A549 (cell line): ENCODE data around the gene SKP1. TPM values are rescaled to one million over a fixed set of nuclear protein-coding genes. Genes with fewer than 3 reads are reported as not detected.

Source experiments
- ATAC-seq, 2 experiments: fragments of 200-7000 bp in 1 of 2; fragments of >200 bp in 1 of 2; cut with Nextera tagmentation in 1 of 2; cut with Tn5 transposase in 1 of 2; 3 replicates each; pipeline versions ENCODE4 v1.8.0 to v1.9.1; 2018 to 2020; ENCODE audit warnings: mild to moderate bottlenecking in 1 of 2, moderate library complexity in 1 of 2
- CTCF ChIA-PET: fragments of 300-600 bp; sonication (Branson Sonifier 250); formaldehyde crosslinking; extraction: SDS; loops from one replicate; lab custom pipeline; 2021; ENCODE audit warnings: antibody characterized with exemption, inconsistent platforms; lab: Yijun Ruan, JAX
- POLR2A ChIA-PET: fragments of 350-600 bp; formaldehyde crosslinking; extraction: SDS; loops from one replicate; lab custom pipeline; 2021; ENCODE audit warnings: antibody characterized with exemption, inconsistent platforms; lab: Yijun Ruan, JAX
- DNase-seq, 2 experiments: peaks; one replicate each; pipeline versions ENCODE4 v3.0.0 to v3.0.0-alpha.2; 2011 to 2016; ENCODE audit warnings: low read depth in 1 of 2, low spot score in 1 of 2
- FAIRE-seq: peaks from 2 replicates; lab custom pipeline; 2011; peaks lifted over from hg19 to GRCh38; lab: Jason Lieb, UNC
- H3K27ac ChIP-seq, 2 experiments: fragments of >200 bp; sonication (Bioruptor Twin); formaldehyde crosslinking; 3 replicates each; pipeline ENCODE4 v1.5.1; 2016 to 2017
- H3K4me1 ChIP-seq: fragments of >200 bp; sonication (Bioruptor Twin); formaldehyde crosslinking; 3 replicates; pipeline ENCODE4 v1.6.1; 2016
- H3K4me2 ChIP-seq: fragments of >200 bp; sonication (Bioruptor Twin); formaldehyde crosslinking; 3 replicates; pipeline ENCODE4 v1.6.1; 2016
- H3K4me3 ChIP-seq: fragments of >200 bp; sonication (Bioruptor Twin); formaldehyde crosslinking; 3 replicates; pipeline ENCODE4 v1.5.1; 2016
- H3K9me3 ChIP-seq: fragments of >200 bp; sonication (Bioruptor Twin); formaldehyde crosslinking; 3 replicates; pipeline ENCODE4 v1.6.1; 2016
- BHLHE40 ChIP-seq: IDR thresholded peaks from 2 replicates; pipeline ENCODE4 v1.6.1; 2012; ENCODE audit warnings: low read depth, low read length, inconsistent platforms
- CBX8 ChIP-seq: fragments of 200-600 bp; sonication (generic); IDR thresholded peaks from 2 replicates; pipeline ENCODE4 v1.6.1; 2016
- CEBPB ChIP-seq, 2 experiments: fragments of >200 bp in 1 of 2; sonication (Bioruptor Twin) in 1 of 2; formaldehyde crosslinking in 1 of 2; IDR thresholded peaks; 2 replicates each; pipeline ENCODE4 v1.6.1; 2012 to 2016
- EHMT2 ChIP-seq: fragments of 200-600 bp; sonication (generic); IDR thresholded peaks from 2 replicates; pipeline ENCODE4 v1.6.1; 2016; ENCODE audit warnings: antibody characterized with exemption, low read depth, mild to moderate bottlenecking, moderate library complexity
- FOSB ChIP-seq: fragments of 250-450 bp; sonication (Bioruptor Pico); IDR thresholded peaks from 2 replicates; pipeline ENCODE4 v1.5.0; 2020; ENCODE audit warnings: mild to moderate bottlenecking, moderate library complexity
- FOSL2 ChIP-seq, 2 experiments: fragments of 450-650 bp in 1 of 2; fragments of >200 bp in 1 of 2; sonication (Bioruptor Twin) in 1 of 2; formaldehyde crosslinking; IDR thresholded peaks; 2 replicates each; pipeline versions ENCODE4 v1.5.0 to v1.6.1; 2016 to 2020; ENCODE audit warnings: mild to moderate bottlenecking in 1 of 2, moderate library complexity in 1 of 2
- HOXA7 ChIP-seq: fragments of 250-450 bp; sonication (Bioruptor Pico); IDR thresholded peaks from 2 replicates; pipeline ENCODE4 v1.5.0; 2020; ENCODE audit warnings: mild to moderate bottlenecking, moderate library complexity
- JUN ChIP-seq, 2 experiments: fragments of >200 bp; sonication (Bioruptor Twin); formaldehyde crosslinking; IDR thresholded peaks; 2 replicates in 1 of 2; 3 replicates in 1 of 2; pipeline ENCODE4 v1.6.1; 2016 to 2017
- JUNB ChIP-seq: fragments of >200 bp; sonication (Bioruptor Twin); formaldehyde crosslinking; IDR thresholded peaks from 2 replicates; pipeline ENCODE4 v1.6.1; 2016
- KDM1A ChIP-seq: fragments of 200-600 bp; sonication (generic); IDR thresholded peaks from 2 replicates; pipeline ENCODE4 v1.6.1; 2016; ENCODE audit warnings: low read depth, mild to moderate bottlenecking
- KDM5A ChIP-seq: fragments of 200-600 bp; sonication (generic); IDR thresholded peaks from 2 replicates; pipeline ENCODE4 v1.6.1; 2016; ENCODE audit warnings: antibody characterized with exemption, mild to moderate bottlenecking
- MAFK ChIP-seq: fragments of 450-650 bp; IDR thresholded peaks from 2 replicates; pipeline ENCODE4 v1.6.1; 2014; ENCODE audit not compliant: partially characterized antibody
- MAZ ChIP-seq: fragments of 150-350 bp; IDR thresholded peaks from 2 replicates; pipeline ENCODE4 v1.6.1; 2014; ENCODE audit warnings: antibody characterized with exemption, low read depth, low read length, borderline replicate concordance
- RAD21 ChIP-seq, 2 experiments: fragments of >200 bp in 1 of 2; sonication (Bioruptor Twin) in 1 of 2; formaldehyde crosslinking in 1 of 2; IDR thresholded peaks in 1 of 2; conservative IDR thresholded peaks in 1 of 2; 2 replicates in 1 of 2; 3 replicates in 1 of 2; pipeline ENCODE4 v1.6.1; 2012 to 2018; ENCODE audit warnings: inconsistent platforms in 1 of 2
- RCOR1 ChIP-seq: fragments of 150-350 bp; IDR thresholded peaks from 2 replicates; pipeline ENCODE4 v1.6.1; 2014; ENCODE audit warnings: antibody characterized with exemption, low read length, low read depth
- SMC3 ChIP-seq: fragments of >200 bp; sonication (Bioruptor Twin); formaldehyde crosslinking; IDR thresholded peaks from 3 replicates; pipeline ENCODE4 v1.6.1; 2018; ENCODE audit warnings: inconsistent platforms
- TFCP2L1 ChIP-seq: fragments of 250-450 bp; sonication (Bioruptor Pico); IDR thresholded peaks from 2 replicates; pipeline ENCODE4 v1.5.0; 2021; ENCODE audit warnings: mild to moderate bottlenecking
- TP53 ChIP-seq: fragments of 250-450 bp; sonication (Bioruptor Pico); IDR thresholded peaks from 2 replicates; pipeline ENCODE4 v1.5.0; 2021; ENCODE audit warnings: mild to moderate bottlenecking, moderate library complexity
- ZSCAN20 ChIP-seq: fragments of 250-450 bp; sonication (Bioruptor Pico); IDR thresholded peaks from 2 replicates; pipeline ENCODE4 v1.8.0; 2022; ENCODE audit warnings: mild to moderate bottlenecking, moderate library complexity
- WGBS: methylation state at CpG from one replicate; pipeline ENCODE4 v1.1.6; 2017; ENCODE audit errors: missing lambda C conversion rate; 5-methylcytosine and 5-hydroxymethylcytosine counted together
- polyA plus RNA-seq, 4 experiments: library from polyadenylated mRNA; depleted of rRNA in 3 of 4; stranded (reverse); fragments of >200 nt; fragmentation: RNase III in 1 of 4; extraction: RNeasy Plus Mini Kit Qiagen cat#74134 plus additional on column Dnase treatment in 1 of 4; gene quantifications; 2 replicates in 3 of 4; 3 replicates in 1 of 4; pipeline ENCODE4 v1.2.3, GENCODE V29; 2011 to 2017
- TF ChIP-seq, protein P1 (sequence below): fragments of 250-450 bp; sonication (Bioruptor Pico); IDR thresholded peaks from 2 replicates; pipeline ENCODE4 v1.5.0; 2020; ENCODE audit warnings: low read depth, mild to moderate bottlenecking, moderate library complexity
- TF ChIP-seq, protein P2 (sequence below): fragments of 150-350 bp; IDR thresholded peaks from 2 replicates; pipeline ENCODE4 v1.6.1; 2014; ENCODE audit warnings: low read depth, mild to moderate bottlenecking, low read length
- TF ChIP-seq, protein P3 (sequence below): IDR thresholded peaks from 2 replicates; pipeline ENCODE4 v1.6.1; 2012

SKP1 gene
- polyA plus RNA-seq, 2 of the 4 experiments (the other 2 are of a cell fraction) = 776 to 870 TPM

DNA sequence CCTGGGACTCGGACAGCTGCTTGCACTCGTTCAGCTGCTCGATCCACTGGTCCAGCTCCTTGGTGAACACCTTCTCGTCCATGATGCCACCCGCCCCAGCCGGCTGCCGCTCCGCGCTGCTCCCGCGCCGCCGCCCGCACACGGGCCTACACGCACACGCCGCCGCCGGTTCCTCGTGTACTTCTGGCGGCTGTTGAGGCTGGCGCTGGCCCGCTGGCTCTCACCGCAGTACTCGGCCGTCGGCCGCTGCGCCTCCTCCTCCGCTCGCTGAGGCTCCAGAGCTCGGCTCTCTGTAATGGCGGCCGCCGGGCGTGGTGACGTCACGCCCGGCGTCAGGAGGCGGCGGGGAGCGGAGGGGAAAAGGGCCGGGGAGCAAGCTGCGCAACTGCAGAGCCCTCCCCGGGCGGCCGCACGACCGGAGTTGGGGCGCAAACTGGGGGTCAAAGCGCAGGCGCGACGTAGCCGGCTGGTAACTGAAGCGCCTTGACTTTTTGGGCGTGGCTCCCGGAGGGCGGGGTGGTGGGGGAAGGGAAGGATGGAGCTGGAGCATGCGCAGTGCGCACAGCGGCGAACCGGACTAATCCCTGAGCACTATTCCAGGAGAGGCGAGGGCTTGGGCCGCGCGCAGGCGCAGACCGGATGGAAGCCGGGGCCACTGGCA is 49.2 kb upstream of the SKP1 start, which contains the start of gene PPP2CA (continued):
- no peak for TF ChIP-seq HOXA7 (CRISPR knock-in tag)
- no peak for TF ChIP-seq JUNB
- peak in 1 of 2 experiments; percentile 68; a peak in 4 of 5 replicates for TF ChIP-seq JUN (IDR thresholded peaks at IDR 0.05)
- TF ChIP-seq, protein P1, sequence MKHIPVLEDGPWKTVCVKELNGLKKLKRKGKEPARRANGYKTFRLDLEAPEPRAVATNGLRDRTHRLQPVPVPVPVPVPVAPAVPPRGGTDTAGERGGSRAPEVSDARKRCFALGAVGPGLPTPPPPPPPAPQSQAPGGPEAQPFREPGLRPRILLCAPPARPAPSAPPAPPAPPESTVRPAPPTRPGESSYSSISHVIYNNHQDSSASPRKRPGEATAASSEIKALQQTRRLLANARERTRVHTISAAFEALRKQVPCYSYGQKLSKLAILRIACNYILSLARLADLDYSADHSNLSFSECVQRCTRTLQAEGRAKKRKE = no peak
- no peak for TF ChIP-seq MAFK
- no peak for TF ChIP-seq TFCP2L1 (CRISPR knock-in tag)
- TF ChIP-seq RAD21 (conservative IDR thresholded peaks at IDR 0.05 in 1 of 2, IDR thresholded peaks at IDR 0.05 in 1 of 2) = no peak; a peak in 2 of 5 replicates
- TF ChIP-seq, protein P2, sequence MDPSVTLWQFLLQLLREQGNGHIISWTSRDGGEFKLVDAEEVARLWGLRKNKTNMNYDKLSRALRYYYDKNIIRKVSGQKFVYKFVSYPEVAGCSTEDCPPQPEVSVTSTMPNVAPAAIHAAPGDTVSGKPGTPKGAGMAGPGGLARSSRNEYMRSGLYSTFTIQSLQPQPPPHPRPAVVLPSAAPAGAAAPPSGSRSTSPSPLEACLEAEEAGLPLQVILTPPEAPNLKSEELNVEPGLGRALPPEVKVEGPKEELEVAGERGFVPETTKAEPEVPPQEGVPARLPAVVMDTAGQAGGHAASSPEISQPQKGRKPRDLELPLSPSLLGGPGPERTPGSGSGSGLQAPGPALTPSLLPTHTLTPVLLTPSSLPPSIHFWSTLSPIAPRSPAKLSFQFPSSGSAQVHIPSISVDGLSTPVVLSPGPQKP = no peak
- TF ChIP-seq MAZ = 0 out of 2 replicates have a peak, but pooled peaks have one; percentile 19
- TF ChIP-seq, protein P3, sequence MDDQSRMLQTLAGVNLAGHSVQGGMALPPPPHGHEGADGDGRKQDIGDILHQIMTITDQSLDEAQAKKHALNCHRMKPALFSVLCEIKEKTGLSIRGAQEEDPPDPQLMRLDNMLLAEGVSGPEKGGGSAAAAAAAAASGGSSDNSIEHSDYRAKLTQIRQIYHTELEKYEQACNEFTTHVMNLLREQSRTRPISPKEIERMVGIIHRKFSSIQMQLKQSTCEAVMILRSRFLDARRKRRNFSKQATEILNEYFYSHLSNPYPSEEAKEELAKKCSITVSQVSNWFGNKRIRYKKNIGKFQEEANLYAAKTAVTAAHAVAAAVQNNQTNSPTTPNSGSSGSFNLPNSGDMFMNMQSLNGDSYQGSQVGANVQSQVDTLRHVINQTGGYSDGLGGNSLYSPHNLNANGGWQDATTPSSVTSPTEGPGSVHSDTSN = no peak
- TF ChIP-seq BHLHE40 = no peak
- TF ChIP-seq ZSCAN20 (CRISPR knock-in tag) = no peak
- TF ChIP-seq TP53 (CRISPR knock-in tag) = no peak
- TF ChIP-seq KDM5A = no peak
- TF ChIP-seq CEBPB (IDR thresholded peaks at IDR 0.05) = no peak; a peak in 1 of 4 replicates
- no peak for TF ChIP-seq KDM1A
- TF ChIP-seq RCOR1 = no peak
- no peak for TF ChIP-seq CBX8

DNA sequence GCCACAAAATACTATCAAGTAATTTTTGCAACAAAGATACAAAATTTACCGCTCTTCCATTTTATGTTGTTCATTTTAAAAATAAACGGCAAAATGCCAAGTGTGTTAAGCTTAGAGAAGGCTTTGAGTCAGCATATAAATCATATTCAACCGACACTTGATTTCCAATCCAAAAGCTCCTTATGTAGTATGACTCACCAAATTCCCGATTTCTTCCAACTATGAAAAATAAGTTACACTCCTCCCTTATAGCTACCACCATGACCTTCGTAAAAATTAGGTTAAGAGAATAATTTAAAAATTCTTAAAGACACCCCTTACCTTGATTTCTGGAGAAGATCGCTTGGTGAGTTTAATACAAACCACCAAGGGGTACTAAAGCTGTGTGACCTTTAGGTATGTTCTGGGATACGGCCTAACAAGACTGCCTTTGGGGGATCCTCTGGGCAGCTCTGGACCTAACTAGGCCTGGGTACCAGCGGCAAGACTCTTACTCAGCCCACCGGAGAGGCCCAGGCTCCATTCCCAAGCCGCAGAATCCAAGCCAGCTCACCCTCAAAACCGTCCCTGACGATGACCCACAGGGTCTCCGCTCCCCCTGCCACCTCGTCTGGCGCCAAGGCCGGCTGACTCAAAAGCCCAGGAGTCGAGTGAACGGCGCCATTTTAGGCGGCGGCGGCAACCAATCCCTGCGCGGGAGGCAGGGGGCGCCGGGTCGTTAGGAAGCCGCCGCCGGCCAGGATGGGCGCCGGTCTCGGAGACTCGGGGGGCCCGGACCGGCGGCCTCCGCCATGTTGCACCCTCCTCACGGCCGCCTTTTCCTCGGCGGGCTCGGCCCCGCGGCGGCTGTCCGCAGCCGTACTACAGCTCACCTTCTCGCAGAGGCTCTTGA is 48.4 kb upstream of the SKP1 start:
- Histone ChIP-seq H3K4me2 (peak overlapping the region; percentile 91), H3K4me3 (peak overlapping the region; percentile 78), H3K4me1 (peaks cover 40% of the 10 kb centered on the region), H3K9me3 (no peaks in the 10 kb centered on the region), H3K27ac (peak overlapping the region; percentile 92 to 98)
- ChIA-PET POLR2A (interaction anchor here (1.2 to 3.2 kb wide), 15 partner anchors 11 to 66 kb away, joined by 4 to 52 read pairs (median 8); partner anchors contain the start of gene SKP1), CTCF (interaction anchor here (0.7 to 3.5 kb wide), 18 partner anchors 8 to 609 kb away, joined by 3 to 19 read pairs (median 6); no protein-coding TSS in a partner anchor)
- DNase-seq (peak; percentile 55 to 61), ATAC-seq (peak; percentile 62 to 72), FAIRE-seq (no peak)
- TF ChIP-seq EHMT2 (no peak), FOSB (CRISPR knock-in tag) (peak; percentile 51; the same call in 1 of the 2 replicates), KDM1A (no peak), MAZ (no peak), MAFK (peak; percentile 38), FOSL2 (IDR thresholded peaks at IDR 0.05) (no peak; the same call in 1 of the 2 replicates), FOSL2 (CRISPR knock-in tag; IDR thresholded peaks at IDR 0.05) (peak; percentile 81), KDM5A (peak; percentile 89), SMC3 (peak; percentile 16; the same call in 1 of the 3 replicates)
- TF ChIP-seq, protein P2 = no peak
- 2% methylated on average over 12 of the region's 49 CpGs for WGBS
